HFFc6 (cell line): ENCODE results near the gene GRID1. TPM values are rescaled to one million over a fixed set of nuclear protein-coding genes. Genes with fewer than 3 reads are reported as not detected.

Experiments used
- DNase-seq: peaks from one replicate; pipeline ENCODE4 v3.0.0-alpha.2; 2018
- H3K27ac Mint-ChIP-seq: 2 replicates; pipeline ENCODE4 v1.8.0; 2020; ENCODE audit warnings: mild to moderate bottlenecking, mixed read lengths
- H3K27me3 Mint-ChIP-seq: 2 replicates; pipeline ENCODE4 v1.8.0; 2021; ENCODE audit warnings: mild to moderate bottlenecking, moderate library complexity, mixed read lengths; ENCODE audit not compliant: insufficient read depth
- H3K36me3 Mint-ChIP-seq: 2 replicates; pipeline ENCODE4 v1.8.0; 2021; ENCODE audit warnings: low read depth, mixed read lengths
- H3K4me1 Mint-ChIP-seq: 2 replicates; pipeline ENCODE4 v1.8.0; 2020; ENCODE audit warnings: low read depth, mixed read lengths
- H3K4me3 Mint-ChIP-seq: 2 replicates; pipeline ENCODE4 v1.8.0; 2020; ENCODE audit warnings: mild to moderate bottlenecking, moderate library complexity, mixed read lengths
- H3K9me3 Mint-ChIP-seq: 2 replicates; pipeline ENCODE4 v1.8.0; 2020; ENCODE audit warnings: mild to moderate bottlenecking, mixed read lengths
- total RNA-seq, 6 experiments: library from RNA; stranded (reverse); fragmentation: NEBNext Ultra II Directional; extraction: Animal tissue kit (Norgen Biotek cat#: 25700); gene quantifications; 2 replicates in 1 of 6; 3 replicates in 5 of 6; pipeline ENCODE4 v1.2.3, GENCODE V29; 2021
- TF ChIP-seq, protein P1 (sequence below): fragments of 200-600 bp; sonication (generic); IDR thresholded peaks from 2 replicates; pipeline ENCODE4 v1.5.0; 2021; ENCODE audit warnings: antibody characterized with exemption, mild to moderate bottlenecking

GRID1 gene
- total RNA-seq, 6 experiments from 2014 or later = not detected

DNA sequence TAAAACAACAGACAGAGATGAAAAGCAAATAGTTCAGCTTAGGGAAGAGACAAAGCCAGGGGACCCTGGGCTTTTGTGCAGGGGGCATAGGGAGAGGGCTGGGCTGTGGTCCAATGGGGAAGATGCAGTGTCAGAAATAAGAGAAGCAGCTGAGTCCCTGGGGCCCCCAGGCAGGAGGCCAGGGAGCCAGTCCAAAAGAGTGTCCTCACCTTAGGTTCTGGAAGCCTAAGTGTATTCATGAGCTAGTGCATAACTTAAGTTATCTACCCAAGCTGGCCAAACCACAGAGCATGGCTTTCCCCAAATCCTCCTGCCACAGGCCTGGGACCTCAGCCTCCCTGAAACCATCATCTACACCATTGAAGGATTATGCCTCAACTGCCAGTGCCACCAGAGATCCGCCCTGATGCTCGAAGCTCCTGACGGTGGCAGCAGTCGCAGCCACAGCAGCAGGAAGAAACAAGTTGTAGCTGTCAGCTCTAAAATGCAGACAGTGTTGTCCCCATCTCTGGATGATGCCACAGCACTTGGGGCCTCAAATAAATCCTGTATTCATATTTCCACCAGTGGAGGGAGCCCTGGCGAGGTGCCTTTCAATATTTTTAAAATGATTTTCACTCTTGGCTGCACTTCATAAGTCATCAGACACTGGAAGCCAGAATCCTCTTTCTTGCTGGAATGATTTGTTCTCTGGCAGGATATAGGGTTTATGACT, 574.6 kb downstream of the GRID1 start:
- Mint-ChIP-seq H3K9me3 (peaks cover 53% of the 10 kb centered on the region), H3K27me3 (peaks cover 6% of the 10 kb centered on the region), H3K36me3 (peaks cover 6% of the 10 kb centered on the region; the same call in 1 of the 2 replicates), H3K4me1 (no peaks in the 10 kb centered on the region), H3K4me3 (no peak overlapping the region), H3K27ac (no peak overlapping the region)
- TF ChIP-seq, protein P1, sequence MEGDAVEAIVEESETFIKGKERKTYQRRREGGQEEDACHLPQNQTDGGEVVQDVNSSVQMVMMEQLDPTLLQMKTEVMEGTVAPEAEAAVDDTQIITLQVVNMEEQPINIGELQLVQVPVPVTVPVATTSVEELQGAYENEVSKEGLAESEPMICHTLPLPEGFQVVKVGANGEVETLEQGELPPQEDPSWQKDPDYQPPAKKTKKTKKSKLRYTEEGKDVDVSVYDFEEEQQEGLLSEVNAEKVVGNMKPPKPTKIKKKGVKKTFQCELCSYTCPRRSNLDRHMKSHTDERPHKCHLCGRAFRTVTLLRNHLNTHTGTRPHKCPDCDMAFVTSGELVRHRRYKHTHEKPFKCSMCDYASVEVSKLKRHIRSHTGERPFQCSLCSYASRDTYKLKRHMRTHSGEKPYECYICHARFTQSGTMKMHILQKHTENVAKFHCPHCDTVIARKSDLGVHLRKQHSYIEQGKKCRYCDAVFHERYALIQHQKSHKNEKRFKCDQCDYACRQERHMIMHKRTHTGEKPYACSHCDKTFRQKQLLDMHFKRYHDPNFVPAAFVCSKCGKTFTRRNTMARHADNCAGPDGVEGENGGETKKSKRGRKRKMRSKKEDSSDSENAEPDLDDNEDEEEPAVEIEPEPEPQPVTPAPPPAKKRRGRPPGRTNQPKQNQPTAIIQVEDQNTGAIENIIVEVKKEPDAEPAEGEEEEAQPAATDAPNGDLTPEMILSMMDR = no peak; the same call in 1 of the 2 replicates
- no peak for DNase-seq

DNA sequence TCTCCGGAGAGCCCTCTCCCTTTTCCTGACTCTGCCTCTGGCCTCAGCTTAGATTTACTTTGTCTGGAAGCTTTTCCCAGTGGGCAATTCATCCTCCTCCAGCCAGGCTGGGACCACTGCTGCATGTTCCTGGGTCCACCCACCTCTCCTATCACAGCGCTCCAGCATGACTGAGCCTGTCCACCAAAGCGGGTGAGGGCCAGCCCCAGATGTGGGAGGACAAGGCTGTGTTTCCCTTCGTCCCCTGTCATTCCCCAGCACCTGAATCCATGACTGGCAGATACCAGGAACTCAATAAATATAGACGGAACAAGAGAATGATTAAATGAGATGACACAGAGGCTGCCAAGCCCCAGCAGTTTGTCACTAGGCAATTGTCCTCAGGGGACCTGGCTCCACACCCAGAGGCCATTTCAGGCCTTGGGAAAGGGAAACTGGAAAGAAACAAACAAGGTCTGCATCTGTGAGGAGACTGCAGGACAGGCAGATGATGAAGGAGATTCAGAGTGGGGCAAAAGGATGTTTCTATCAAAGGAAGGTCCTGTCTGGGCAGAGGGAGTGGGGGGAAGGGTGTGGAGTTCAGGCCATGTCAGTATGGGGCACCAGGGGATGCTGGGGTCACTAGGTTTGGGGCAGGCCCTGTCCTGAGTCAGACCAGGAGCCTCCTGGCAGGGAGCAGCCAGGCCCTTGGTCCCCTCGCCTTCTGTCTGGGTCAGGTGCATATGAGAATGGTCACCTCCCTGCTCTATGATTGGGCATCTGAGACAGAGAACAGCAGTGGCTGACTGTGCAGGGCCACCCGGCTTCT, 576.4 kb downstream of the GRID1 start:
- no peak for DNase-seq
- peaks cover 53% of the 10 kb centered on the region for H3K9me3 Mint-ChIP-seq
- TF ChIP-seq, protein P1 = no peak
- H3K36me3 Mint-ChIP-seq = peaks cover 6% of the 10 kb centered on the region; the same call in 1 of the 2 replicates
- no peaks in the 10 kb centered on the region for H3K4me1 Mint-ChIP-seq
- no peak overlapping the region for H3K4me3 Mint-ChIP-seq
- H3K27ac Mint-ChIP-seq = no peak overlapping the region
- H3K27me3 Mint-ChIP-seq = peaks cover 6% of the 10 kb centered on the region

DNA sequence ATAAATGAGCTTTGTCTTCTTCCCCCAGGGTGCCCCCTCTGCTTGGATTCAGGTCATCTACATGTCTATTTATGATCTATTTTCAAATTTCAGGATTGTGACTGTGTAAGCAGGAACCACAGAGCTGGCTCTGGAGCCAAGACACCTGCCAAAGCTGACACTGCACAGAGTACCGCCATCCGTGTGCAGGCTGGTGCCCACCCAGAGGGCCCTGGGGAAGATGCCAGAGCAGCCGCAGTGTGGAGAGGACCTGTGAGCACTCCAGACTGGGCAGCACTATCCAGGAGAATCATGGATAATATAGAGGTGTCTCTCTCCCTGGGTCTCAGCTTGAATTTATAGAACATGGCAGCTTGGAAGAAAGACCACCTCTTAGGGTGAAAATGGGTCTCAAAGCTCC, 577.5 kb downstream of the GRID1 start:
- TF ChIP-seq, protein P1 = no peak
- DNase-seq = no peak
- Mint-ChIP-seq H3K27ac (no peak overlapping the region), H3K9me3 (peaks cover 53% of the 10 kb centered on the region), H3K36me3 (peaks cover 6% of the 10 kb centered on the region; the same call in 1 of the 2 replicates), H3K4me3 (no peak overlapping the region), H3K4me1 (no peaks in the 10 kb centered on the region), H3K27me3 (peaks cover 6% of the 10 kb centered on the region)

DNA sequence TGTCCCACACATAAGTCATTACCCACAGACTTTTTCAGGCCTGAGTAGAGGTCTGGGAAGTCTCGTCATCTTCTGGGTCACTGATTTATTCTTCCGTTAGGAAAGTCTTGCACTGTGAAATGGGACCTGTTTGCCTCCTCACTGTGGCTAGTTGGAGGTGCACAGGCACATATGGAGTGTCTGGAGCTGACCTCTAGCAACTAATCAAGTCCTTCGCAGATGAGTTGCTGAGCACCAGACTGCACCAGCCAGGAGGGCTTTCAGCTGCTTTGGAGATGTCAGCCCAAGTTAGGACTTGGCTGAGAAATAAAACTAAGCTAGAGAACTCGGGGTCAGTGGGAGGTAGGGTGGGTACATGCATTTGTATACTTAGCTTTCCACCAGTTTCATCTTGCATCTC, 578.0 kb downstream of the GRID1 start:
- Mint-ChIP-seq H3K4me3 (no peak overlapping the region), H3K27me3 (peaks cover 6% of the 10 kb centered on the region), H3K9me3 (peaks cover 53% of the 10 kb centered on the region), H3K27ac (no peak overlapping the region), H3K36me3 (peaks cover 6% of the 10 kb centered on the region; the same call in 1 of the 2 replicates), H3K4me1 (no peaks in the 10 kb centered on the region)
- no peak for DNase-seq
- TF ChIP-seq, protein P1 = no peak

DNA sequence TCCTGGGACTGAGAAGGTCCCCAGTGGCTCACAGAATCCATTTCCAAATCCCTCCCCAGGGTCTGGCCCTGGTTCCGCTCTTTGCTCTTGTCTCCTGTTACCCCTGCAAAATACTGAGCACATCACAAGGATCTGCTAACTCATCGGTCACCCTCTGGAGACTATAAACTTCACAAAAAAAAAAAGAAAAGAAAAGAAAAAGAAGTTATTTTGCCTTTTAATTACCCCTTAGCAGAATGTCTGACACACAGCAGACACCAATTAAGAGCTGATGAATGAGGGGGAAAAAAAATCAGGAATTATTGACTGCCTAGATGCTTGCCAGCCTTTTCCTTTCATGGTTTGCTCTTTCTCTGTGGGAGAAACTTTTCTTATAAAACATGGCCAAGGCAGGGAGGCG, 578.7 kb downstream of the GRID1 start:
- peaks cover 6% of the 10 kb centered on the region; the same call in 1 of the 2 replicates for H3K36me3 Mint-ChIP-seq
- no peaks in the 10 kb centered on the region for H3K4me1 Mint-ChIP-seq
- H3K4me3 Mint-ChIP-seq = no peak overlapping the region
- H3K27ac Mint-ChIP-seq = no peak overlapping the region
- H3K9me3 Mint-ChIP-seq = peaks cover 55% of the 10 kb centered on the region
- peaks cover 1% of the 10 kb centered on the region; the same call in 1 of the 2 replicates for H3K27me3 Mint-ChIP-seq
- TF ChIP-seq, protein P1 = no peak
- DNase-seq = no peak
